ENCODE data around the gene ADARB1. TPM values are rescaled to one million over a fixed set of nuclear protein-coding genes. Genes with fewer than 3 reads are reported as not detected.
A peak's percentile ranks its signal among the peaks of the same experiment; 100 is the strongest.
"Not testable (repeated sequence)": the region's sequence is repeated elsewhere in the genome, so short reads cannot be mapped to it uniquely, and the experiment has no call there.

Gene ADARB1
- total RNA-seq, 1 experiment from 2014 or later, result 14.1 TPM

- H3K9ac ChIP-seq (ENCODE audit: low read length), result no peak overlapping the region
- H3K9me3 ChIP-seq (ENCODE audit: low read length), result no peaks in the 10 kb centered on the region
- DNase-seq, result peak; percentile 91
- intact Hi-C loops (cut with micrococcal nuclease), result loop anchor here (1.0 to 5.0 kb wide), 6 partner anchors 87 to 298 kb away; no protein-coding TSS in a partner anchor
- H3K79me2 ChIP-seq (ENCODE audit: low read length), result no peaks in the 10 kb centered on the region
- CTCF ChIA-PET, result interaction anchor here (0.5 to 1.9 kb wide), 17 partner anchors 11 to 681 kb away, joined by 3 to 24 read pairs (median 4); partner anchors contain the start of gene POFUT2
- no peaks in the 10 kb centered on the region for H3K27me3 ChIP-seq (ENCODE audit: low read length)
- no peak overlapping the region for H3K27ac ChIP-seq (ENCODE audit: low read length)
- peak; percentile 92 for ATAC-seq
- POLR2A ChIA-PET (ENCODE audit: unreplicated experiment), result no interaction called here
- H3K4me1 ChIP-seq (ENCODE audit: insufficient read depth, low read length), result peaks cover 16% of the 10 kb centered on the region
- H3K36me3 ChIP-seq (ENCODE audit: low read depth, low read length), result no peaks in the 10 kb centered on the region
- H2AFZ ChIP-seq (ENCODE audit: low read length), result no peak overlapping the region
- no peak overlapping the region for H3K4me2 ChIP-seq (ENCODE audit: low read length)
- BruUV-seq (replicated peaks), result no TSS peak
- peak; percentile 96 for TF ChIP-seq CTCF (conservative IDR thresholded peaks at IDR 0.05; ENCODE audit: low read depth, low read length)
- TF ChIP-seq EZH2phosphoT487 (IDR thresholded peaks at IDR 0.05; ENCODE audit: borderline replicate concordance, low read length), result no peak
- H3K4me3 ChIP-seq (ENCODE audit: low read length), result no peak overlapping the region
- no peaks in the 10 kb centered on the region for H4K20me1 ChIP-seq (ENCODE audit: low read length)
- no peaks in the 10 kb centered on the region for H3F3A ChIP-seq (ENCODE audit: low read length, unreplicated experiment)
- no peaks in the 10 kb centered on the region for H3K9me2 ChIP-seq (replicated peaks; ENCODE audit: low read length)
These were observed 66.1 kb downstream of the ADARB1 start for GRCh38 chr21:45140346-45140940.

- H3K9ac ChIP-seq (ENCODE audit: low read length); BruUV-seq (replicated peaks); H3K27me3 ChIP-seq (ENCODE audit: low read length); H3K4me3 ChIP-seq (ENCODE audit: low read length); POLR2A ChIA-PET (ENCODE audit: unreplicated experiment); H3K4me2 ChIP-seq (ENCODE audit: low read length); H3F3A ChIP-seq (ENCODE audit: low read length, unreplicated experiment); H3K79me2 ChIP-seq (ENCODE audit: low read length); H3K27ac ChIP-seq (ENCODE audit: low read length); ATAC-seq; H3K9me3 ChIP-seq (ENCODE audit: low read length); H4K20me1 ChIP-seq (ENCODE audit: low read length); DNase-seq; H2AFZ ChIP-seq (ENCODE audit: low read length); H3K9me2 ChIP-seq (replicated peaks; ENCODE audit: low read length); H3K36me3 ChIP-seq (ENCODE audit: low read depth, low read length): not testable (repeated sequence)
- intact Hi-C loops (cut with micrococcal nuclease), result loop anchor here (1.0 to 5.0 kb wide), 6 partner anchors 86 to 298 kb away; no protein-coding TSS in a partner anchor
- CTCF ChIA-PET, result interaction anchor here (0.5 to 1.9 kb wide), 13 partner anchors 12 to 321 kb away, joined by 3 to 24 read pairs (median 4); partner anchors contain the start of gene POFUT2
- peaks cover 16% of the 10 kb centered on the region for H3K4me1 ChIP-seq (ENCODE audit: insufficient read depth, low read length)
These were observed 66.6 kb downstream of the ADARB1 start for GRCh38 chr21:45140944-45141343.

GRCh38 chr21:45141507-45141906, 67.1 kb downstream of the ADARB1 start:
- Histone ChIP-seq H3K4me2 (ENCODE audit: low read length) (no peak overlapping the region), H3K4me3 (ENCODE audit: low read length) (no peak overlapping the region), H3K9me2 (replicated peaks; ENCODE audit: low read length) (no peaks in the 10 kb centered on the region), H3K27ac (ENCODE audit: low read length) (no peak overlapping the region), H3K36me3 (ENCODE audit: low read depth, low read length) (no peaks in the 10 kb centered on the region), H3K79me2 (ENCODE audit: low read length) (no peaks in the 10 kb centered on the region), H3F3A (ENCODE audit: low read length, unreplicated experiment) (no peaks in the 10 kb centered on the region), H2AFZ (ENCODE audit: low read length) (no peak overlapping the region), H4K20me1 (ENCODE audit: low read length) (no peaks in the 10 kb centered on the region), H3K9ac (ENCODE audit: low read length) (no peak overlapping the region), H3K9me3 (ENCODE audit: low read length) (no peaks in the 10 kb centered on the region), H3K27me3 (ENCODE audit: low read length) (no peaks in the 10 kb centered on the region), H3K4me1 (ENCODE audit: insufficient read depth, low read length) (peaks cover 12% of the 10 kb centered on the region)
- no peak for ATAC-seq
- BruUV-seq (replicated peaks), result no TSS peak
- no peak for TF ChIP-seq EZH2phosphoT487 (IDR thresholded peaks at IDR 0.05; ENCODE audit: borderline replicate concordance, low read length)
- no peak for TF ChIP-seq CTCF (conservative IDR thresholded peaks at IDR 0.05; ENCODE audit: low read depth, low read length)
- TF ChIP-seq EZH2 (IDR thresholded peaks at IDR 0.05; ENCODE audit: low read length, unreplicated experiment), result no peak
- CTCF ChIA-PET, result interaction anchor here (0.6 to 1.9 kb wide), 4 partner anchors 12 to 191 kb away, joined by 3 to 24 read pairs (median 4); no protein-coding TSS in a partner anchor
- no peak for DNase-seq
- POLR2A ChIA-PET (ENCODE audit: unreplicated experiment), result no interaction called here
- intact Hi-C loops (cut with micrococcal nuclease), result loop anchor here (2.0 to 5.0 kb wide), 3 partner anchors 86 to 297 kb away; no protein-coding TSS in a partner anchor

Measured in PC-3 (cell line).